Ramos (cell line): ENCODE results near the gene SATB2.

ENCODE experiments used
- in situ Hi-C: fragments of 300-500 bp; cut with MboI; formaldehyde crosslinking; loops from one replicate; pipeline ENCODE4 v1.14.3; 2022; ENCODE audit warnings: low sequenced_read_pairs; ENCODE audit not compliant: unreplicated experiment

SATB2 gene

DNA sequence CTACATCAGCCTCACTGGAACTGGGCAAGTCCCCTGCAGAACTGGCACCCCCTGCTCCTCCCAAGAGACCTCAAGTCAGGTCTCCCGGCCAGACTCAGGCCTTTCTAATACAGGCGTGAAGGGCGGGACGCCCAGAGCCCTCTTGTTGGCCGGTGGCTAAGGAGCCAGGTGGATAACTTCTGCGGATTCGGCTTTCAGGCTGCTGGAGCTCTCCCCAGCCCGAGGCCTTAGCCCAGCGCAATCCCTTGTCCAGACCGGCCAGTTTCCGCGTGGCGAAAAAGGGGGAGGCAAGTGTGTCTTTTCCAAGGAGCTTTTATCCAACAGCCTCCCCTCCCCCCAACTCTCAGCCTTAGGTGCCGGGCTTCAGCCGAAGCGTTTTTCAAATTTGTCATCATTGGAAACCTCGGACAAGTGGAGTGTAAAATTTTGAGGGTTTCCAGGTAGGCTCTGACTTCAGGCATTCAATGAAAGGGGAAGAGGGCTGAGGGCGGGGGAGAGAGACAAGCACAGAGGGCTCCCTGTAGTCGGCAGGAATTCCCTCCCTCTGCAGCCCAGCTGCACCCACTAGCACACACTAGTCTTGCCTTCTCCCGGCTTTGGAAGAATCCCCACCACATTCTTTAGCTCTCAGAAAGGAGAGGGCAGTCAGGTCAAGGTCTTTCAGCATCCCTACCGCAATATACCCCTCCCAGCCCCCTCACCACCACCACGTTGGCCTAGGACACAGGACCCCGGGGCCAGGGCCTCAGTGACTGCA is 9.5 kb upstream of the SATB2 start:
- in situ Hi-C loops: no loop called here

DNA sequence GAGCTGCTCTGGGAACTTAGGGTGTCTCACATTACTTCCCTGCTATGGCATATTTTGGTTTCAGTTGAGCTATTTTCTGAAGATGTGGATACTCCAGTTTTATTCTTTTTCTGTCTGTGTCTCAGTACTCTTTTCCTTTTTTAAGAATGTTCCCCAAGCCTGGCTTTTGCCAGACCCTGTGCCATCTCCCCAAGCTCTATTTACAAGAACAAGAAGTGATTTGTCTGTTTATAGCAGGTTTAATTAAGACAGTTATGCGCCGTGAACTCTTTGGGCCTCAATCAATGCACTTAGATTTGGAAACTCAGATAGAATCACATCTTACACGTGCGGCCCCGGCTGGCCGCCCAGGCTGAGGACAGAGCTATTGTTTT is 8.9 kb upstream of the SATB2 start:
- in situ Hi-C loops: no loop called here

- in situ Hi-C loops: no loop called here
These were observed 8.4 kb upstream of the SATB2 start for GRCh38 chr2:199465988-199466691.

GRCh38 chr2:199465390-199465789 is 7.7 kb upstream of the SATB2 start:
- in situ Hi-C loops: no loop called here

DNA sequence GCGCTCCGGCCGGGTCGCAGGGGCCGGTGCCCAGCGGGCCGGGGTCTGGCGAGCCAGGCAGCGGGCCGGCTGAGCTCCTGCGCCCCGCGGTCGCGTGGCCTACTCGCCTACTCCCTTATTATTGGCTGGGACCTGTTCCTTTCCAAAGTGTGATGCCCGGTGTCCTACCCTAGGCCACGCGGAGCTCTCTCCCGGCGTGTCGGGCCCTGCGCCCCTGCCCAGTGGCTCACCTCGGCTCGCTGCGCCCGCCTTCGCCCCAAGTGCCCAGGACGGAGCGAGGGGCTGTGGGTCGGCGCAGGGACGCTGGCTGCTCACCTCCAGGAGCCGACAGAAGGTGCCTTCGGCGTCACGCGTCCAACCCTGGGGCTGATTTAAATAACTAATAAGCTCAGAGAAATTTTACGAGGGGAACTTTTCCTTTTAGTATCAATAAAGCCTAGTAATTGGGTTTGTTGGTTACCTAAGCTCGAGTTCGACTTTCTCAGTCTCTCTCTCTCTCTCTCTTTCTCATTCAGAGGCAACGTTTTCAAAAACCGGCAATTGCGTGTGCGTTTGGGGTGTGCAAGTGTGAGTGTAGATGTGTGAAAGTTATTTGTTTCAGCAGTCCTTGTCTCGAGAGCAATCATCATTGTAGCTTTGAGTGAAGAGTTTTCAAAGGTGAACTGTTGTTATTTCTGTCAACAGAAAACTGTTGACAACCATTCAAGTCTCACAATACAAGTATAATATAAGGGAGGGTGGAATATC is 7.0 kb upstream of the SATB2 start:
- in situ Hi-C loops: no loop called here

GRCh38 chr2:199463708-199464605 is 6.2 kb upstream of the SATB2 start:
- in situ Hi-C loops: no loop called here

- in situ Hi-C loops: no loop called here
These were observed 5.4 kb upstream of the SATB2 start for GRCh38 chr2:199462956-199463692.

DNA sequence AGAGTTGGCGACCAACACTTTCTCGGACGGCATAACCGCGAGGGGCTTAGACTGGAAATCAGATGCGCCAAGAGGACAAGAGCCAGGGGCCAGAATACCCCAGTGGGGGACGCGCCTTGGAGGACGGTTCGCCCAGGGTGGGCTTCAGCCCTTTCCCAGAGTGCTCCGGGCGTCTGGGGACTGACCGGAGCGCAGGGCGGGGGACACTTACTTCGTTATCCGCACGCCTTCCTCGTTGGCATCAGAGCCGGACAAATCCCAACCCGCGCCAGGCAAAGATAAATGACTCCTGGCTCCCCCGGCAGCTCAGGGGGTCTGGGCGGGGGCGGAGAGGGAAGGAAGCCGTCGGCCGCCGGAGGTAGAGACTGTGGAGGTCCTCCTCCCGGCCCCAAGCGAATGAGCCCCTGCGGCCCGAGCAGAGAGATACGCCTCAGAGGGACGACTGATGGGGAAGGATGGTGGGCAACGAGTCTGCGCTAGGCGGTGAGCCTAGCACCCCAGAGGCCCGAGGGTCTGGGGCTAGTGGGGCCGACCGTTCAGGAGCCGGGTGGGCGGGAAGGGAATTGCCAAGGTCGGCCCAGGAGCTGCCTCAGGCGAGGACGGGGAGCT is 4.7 kb upstream of the SATB2 start:
- in situ Hi-C loops: no loop called here

DNA sequence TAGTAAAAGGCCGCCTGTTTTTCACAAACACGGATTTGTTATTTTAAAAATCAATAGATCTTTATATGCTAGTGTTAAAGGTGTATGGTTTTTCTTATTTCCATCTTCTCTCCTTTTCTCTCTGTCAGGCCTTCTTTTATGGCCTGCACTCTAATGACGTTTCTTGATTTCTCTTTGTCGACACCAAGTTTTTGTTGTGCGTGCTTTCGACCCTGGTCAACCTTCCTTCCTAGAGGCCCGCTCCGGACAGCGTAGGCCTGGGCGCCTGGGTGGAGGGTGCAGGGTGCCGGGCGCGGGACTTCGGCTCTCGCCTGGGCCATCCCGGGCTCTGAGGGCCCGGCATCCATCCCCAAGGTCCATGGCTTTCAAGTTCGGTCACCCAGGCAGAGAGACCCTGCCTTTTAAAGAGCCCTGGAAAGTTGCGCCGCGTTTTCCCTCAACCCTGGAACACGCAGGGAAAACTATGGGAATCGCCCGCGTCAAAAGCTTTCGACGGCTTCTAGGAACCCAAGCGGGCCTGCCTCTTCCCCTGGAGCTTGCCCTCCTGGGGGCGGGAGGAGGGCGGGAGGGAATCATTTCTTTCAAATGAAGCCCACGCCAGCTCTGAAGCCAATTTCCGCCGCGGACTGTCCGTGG is 4.1 kb upstream of the SATB2 start:
- in situ Hi-C loops: no loop called here

DNA sequence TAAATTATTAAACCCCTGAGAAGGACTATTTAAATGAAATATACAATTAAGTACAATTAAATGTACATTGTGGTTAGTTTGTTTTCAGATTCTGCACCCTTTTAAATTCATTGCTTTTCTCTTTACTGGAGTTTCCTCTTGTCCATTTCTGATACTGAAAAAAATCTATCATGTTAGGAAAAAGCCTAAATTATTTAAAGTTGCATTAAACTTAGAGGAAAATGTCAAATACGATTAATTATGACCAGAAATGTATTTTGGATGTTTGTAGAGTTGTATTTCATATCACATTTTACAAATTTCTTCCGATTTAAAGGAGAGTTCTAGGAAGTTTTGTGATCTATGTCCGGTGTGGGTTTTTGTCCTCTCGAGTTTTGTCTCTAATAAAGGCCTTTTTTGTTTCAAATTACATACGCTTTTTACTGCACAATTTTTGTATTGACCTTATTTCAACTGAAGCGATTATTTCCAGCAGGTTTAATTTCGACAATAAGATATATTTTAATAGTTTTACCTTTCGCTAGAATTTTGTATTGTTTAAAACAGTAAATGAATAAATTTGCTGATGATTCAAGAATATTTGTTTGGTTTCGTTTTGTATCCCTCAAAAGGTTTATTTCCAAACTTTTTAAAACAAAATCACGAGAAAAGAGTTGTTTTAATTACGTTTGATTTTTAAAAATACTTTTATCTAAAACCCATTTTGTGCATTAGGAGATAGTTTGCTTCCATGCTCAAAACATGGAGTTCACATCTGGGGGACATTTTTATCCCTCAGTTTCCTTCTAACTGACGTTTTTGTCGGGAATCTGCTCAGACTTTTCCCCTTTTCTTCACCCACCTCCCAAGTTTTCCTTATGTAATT is 3.3 kb upstream of the SATB2 start:
- in situ Hi-C loops: no loop called here

DNA sequence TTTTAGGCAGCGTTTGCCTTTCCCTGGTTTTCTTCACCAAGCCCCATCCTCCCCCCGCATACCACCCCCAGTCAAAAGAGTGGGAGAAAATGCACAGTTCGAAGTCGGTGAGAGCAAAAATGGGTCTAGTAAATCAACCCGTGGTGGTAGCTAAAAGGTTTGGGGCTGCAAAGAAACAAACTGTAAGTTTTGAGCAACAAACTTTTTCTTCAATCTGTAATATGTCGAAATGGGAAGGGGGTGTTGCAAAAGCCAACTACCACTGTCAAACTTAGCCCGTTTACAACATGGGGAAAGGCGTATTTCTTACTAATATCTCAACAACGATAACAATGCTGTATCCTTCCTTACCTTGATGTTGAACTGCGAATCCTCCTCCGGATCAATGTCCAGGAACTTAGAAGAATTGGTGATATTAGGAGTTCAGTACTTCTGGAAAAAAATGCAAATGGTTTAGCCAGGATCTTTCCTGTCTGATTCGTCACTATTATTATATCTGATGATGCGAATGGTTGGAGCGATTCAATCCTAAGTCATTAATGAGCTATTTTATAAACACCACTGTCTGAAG is 2.4 kb upstream of the SATB2 start:
- in situ Hi-C loops: no loop called here

- in situ Hi-C loops: no loop called here
These were observed 1.8 kb upstream of the SATB2 start for GRCh38 chr2:199459286-199460100.

DNA sequence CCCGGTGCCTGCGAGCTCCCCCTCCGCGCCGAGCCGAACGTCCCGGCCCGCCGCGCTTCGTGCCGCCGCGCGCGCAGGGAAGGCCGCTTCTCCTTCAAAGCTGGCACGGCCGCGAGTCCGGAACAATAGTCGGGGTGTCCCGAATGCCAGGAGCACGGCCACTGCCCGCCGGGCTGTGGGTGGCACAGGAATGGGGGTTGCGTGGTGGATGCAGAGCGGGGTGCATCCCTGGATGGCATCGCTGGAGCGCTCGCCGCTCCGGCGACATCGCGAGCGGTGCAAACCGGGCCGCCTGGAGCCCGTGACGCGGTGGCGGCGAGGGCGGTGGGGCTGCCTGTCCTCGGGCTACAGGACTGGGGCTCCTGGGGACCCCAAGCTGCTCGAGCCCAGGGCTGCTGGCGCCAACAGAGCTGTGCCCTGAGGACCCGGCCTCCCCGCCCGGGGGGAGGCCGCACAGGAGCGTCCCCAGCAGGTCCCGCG is 1.1 kb upstream of the SATB2 start:
- in situ Hi-C loops: no loop called here

- in situ Hi-C loops: no loop called here
These were observed 468 bp upstream of the SATB2 start for GRCh38 chr2:199458009-199458805.

DNA sequence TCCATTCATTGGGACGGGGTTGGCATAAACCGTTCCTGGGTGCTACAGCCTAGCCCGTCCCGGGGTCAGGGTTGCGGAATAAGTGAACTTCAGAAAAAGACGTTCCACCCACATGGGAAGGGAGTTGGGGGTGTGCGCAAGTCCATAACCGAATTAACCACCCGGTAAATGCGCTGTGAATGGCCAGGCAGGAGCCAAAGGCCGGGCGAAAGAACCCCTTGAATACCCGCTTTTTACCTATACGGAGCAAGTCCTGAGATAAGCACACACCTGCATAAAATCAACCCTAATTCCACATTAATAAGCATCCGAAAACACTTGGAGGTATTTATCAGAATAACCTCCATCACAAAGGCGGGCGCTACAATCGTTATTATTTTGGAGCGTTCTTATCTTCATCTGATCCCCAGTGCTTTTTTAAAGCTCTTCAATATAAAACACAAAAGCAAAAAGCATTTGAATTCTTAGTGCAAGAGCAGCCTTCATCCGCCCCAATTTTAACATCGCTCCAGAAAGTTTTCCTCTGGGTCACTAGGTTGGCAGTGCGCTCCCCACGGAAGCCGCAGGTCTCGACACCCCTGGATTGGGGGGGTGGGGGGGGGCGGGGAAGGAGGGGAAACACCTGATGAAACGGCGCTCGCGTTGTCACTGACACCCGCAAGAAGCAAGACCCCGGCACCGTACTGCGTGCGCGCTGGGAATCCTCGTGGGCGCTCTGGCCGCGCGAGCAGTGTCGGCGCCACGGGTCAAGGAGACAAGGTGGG is 1.2 kb downstream of the SATB2 start:
- in situ Hi-C loops: no loop called here
